HG03378 (cell line): ENCODE data around the gene RCC2.

ENCODE experiments used
- ATAC-seq: cut with Tn5 transposase; IDR thresholded peaks from one replicate; pipeline ENCODE4 v1.9.1; 2021; ENCODE audit warnings: mild to moderate bottlenecking, moderate library complexity; ENCODE audit not compliant: unreplicated experiment

Gene RCC2

DNA sequence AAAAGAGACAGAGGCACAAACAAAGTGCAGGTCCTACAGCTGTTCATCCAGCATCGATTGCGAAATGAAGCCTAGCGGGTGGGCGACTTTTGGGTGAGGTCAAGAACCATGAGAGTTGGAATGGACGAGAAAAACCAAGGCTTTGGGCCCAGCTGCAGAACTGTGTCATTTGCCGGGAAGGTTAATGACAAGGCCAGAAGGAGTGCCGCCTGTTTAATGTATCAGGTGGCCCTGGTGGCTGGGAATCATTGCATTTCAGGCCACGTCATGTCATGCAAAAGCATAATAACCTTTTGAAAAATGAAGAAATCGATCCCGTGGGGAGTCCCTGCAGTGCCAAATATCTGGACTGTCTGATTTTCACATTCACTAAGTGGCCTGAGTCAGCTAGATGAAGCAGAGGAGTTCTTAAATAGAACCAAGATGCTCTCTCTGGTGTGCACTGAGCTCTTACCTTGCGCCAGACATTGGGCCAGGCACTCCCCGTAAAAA, 8.1 kb upstream of the RCC2 start:
- no peak for ATAC-seq

DNA sequence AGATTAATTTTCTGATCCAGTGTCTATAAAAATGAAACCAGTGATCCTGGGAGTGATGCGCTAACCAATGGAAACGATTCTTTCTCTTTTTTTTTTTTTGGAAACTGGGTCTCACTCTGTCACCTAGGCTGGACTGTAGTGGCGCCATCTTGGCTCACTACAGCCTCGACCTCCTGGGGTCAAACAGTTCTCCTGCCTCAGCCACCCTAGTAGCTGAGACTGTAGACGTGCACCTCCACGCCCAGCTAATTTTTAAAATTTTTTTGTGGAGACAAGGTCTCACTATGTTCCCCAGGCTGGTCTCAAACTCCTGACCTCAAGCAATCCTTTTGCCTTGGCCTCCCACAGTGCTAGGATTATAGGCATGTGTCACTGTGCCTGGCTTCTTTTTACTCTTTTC, 3.4 kb upstream of the RCC2 start:
- ATAC-seq: no peak

GRCh38 chr1:17441993-17442357, 2.5 kb upstream of the RCC2 start:
- ATAC-seq: no peak

DNA sequence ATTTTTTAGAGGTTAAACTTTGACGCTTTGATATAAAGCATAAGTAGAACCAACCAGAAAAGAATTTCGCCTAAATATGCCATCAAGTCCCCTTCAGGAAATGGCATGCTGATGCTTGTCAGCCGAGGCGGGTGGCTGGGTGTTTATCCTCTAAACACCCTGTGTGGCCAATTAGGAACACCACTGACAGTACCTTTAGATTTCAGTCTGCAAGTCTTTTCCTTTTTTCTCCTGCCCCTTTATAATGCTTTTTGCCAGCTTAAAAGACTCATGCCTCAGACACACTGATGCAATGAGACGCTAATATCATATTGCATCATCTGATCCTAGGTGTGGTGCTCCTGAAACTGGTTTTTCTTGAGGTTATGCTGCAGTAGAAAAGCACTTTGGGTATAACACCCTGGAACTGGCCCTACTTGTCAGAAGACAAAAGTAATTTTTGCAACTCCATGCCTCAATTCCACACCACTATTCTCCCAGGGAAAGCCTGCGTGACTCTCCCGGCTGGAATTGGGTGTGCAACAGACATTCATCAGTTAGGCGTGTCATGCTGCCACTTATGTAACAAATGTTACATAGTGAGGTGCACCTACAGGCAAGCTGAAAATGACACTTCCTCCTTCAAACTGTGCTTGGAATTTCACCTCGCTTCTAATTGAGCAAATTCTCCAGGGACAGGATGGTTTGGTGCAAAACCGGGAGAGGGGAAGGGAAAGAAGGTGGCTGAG, 2.0 kb upstream of the RCC2 start:
- no peak for ATAC-seq

- ATAC-seq: no peak
These were observed 1.3 kb upstream of the RCC2 start for GRCh38 chr1:17440827-17441168.

- ATAC-seq: no peak
These were observed 773 bp upstream of the RCC2 start for GRCh38 chr1:17440074-17440826.

- no peak for ATAC-seq
These were observed 893 bp downstream of the RCC2 start for GRCh38 chr1:17438318-17439249.

- no peak for ATAC-seq
These were observed 1.7 kb downstream of the RCC2 start for GRCh38 chr1:17437580-17438317.

GRCh38 chr1:17437260-17437579, 2.3 kb downstream of the RCC2 start:
- no peak for ATAC-seq

GRCh38 chr1:17436380-17437174, 2.9 kb downstream of the RCC2 start:
- ATAC-seq: no peak

GRCh38 chr1:17434601-17435000, 4.9 kb downstream of the RCC2 start:
- ATAC-seq: no peak

- ATAC-seq: no peak
These were observed 5.5 kb downstream of the RCC2 start for GRCh38 chr1:17434016-17434415.

GRCh38 chr1:17433261-17433660, 6.2 kb downstream of the RCC2 start:
- ATAC-seq: no peak

DNA sequence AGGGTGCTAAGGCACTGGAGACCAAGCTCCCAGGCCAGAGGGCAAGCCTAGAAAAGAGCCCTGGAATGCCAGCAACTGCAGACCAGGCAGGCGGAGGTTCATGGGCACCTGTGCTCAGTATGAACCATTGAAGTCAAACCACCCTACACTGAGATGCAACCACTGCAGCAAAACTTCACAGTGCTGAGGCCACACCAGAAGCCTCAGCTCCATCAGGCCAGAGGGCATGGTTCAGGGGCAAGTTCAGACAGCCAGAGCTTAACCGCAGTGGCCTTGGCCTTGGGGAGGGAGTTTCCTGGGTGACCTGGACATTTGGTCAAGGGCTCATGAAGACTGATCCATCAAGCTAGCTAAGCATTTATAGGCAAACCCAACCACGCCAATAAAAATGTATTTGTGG, 7.1 kb downstream of the RCC2 start:
- no peak for ATAC-seq

GRCh38 chr1:17429183-17429582, 10.3 kb downstream of the RCC2 start:
- ATAC-seq: no peak

GRCh38 chr1:17427696-17428660, 11.5 kb downstream of the RCC2 start:
- ATAC-seq: no peak

- ATAC-seq: no peak
These were observed 13.5 kb downstream of the RCC2 start for GRCh38 chr1:17425806-17426600.

GRCh38 chr1:17423781-17424245, 15.7 kb downstream of the RCC2 start:
- no peak for ATAC-seq
